K562 (cell line): Measurements from ENCODE around the gene SERTAD3. TPM values are rescaled to one million over a fixed set of nuclear protein-coding genes. Genes with fewer than 3 reads are reported as not detected.

Experiments used
- ELF4 ChIP-seq: fragments of 450-650 bp; formaldehyde crosslinking; IDR thresholded peaks from 2 replicates; pipeline ENCODE4 v1.4.0; 2022; ENCODE audit warnings: missing genetic modification characterization
- EP400 ChIP-seq: fragments of 450-650 bp; IDR thresholded peaks from 2 replicates; pipeline ENCODE4 v1.6.1; 2017; ENCODE audit warnings: antibody characterized with exemption, mild to moderate bottlenecking, moderate library complexity
- ETV5 ChIP-seq: sonication (generic); formaldehyde crosslinking; IDR thresholded peaks from 2 replicates; pipeline ENCODE4 v1.4.0; 2020; ENCODE audit warnings: low read depth, mild to moderate bottlenecking, missing genetic modification reagents
- FOS ChIP-seq: IDR thresholded peaks from 3 replicates; pipeline ENCODE4 v1.6.1; 2011; ENCODE audit not compliant: insufficient read length; ENCODE audit errors: extremely low read depth
- HNRNPUL1 ChIP-seq: fragments of 200-400 bp; formaldehyde crosslinking; IDR thresholded peaks from 2 replicates; pipeline ENCODE4 v1.6.1; 2017; ENCODE audit warnings: low read length
- MYC ChIP-seq, 2 experiments: fragments of 250-450 bp in 1 of 2; sonication (Bioruptor Pico) in 1 of 2; IDR thresholded peaks; 2 replicates each; pipeline versions ENCODE4 v1.5.1 to v1.6.1; 2012 to 2021; ENCODE audit warnings: low read depth in 2 of 2, borderline replicate concordance in 1 of 2, improper control_type of control experiment in 1 of 2, low read length in 1 of 2, mild to moderate bottlenecking in 1 of 2, moderate library complexity in 1 of 2
- NEUROD1 ChIP-seq: fragments of 150-350 bp; IDR thresholded peaks from 2 replicates; pipeline ENCODE4 v1.6.1; 2014; ENCODE audit warnings: borderline replicate concordance, low read length, low read depth; ENCODE audit not compliant: partially characterized antibody
- NRF1 ChIP-seq, 2 experiments: fragments of 450-650 bp; IDR thresholded peaks in 1 of 2; conservative IDR thresholded peaks in 1 of 2; 2 replicates each; pipeline ENCODE4 v1.6.1; 2014; ENCODE audit warnings: mild to moderate bottlenecking in 2 of 2
- PCBP1 ChIP-seq: fragments of 200-400 bp; formaldehyde crosslinking; IDR thresholded peaks from 2 replicates; pipeline ENCODE4 v1.6.1; 2018; ENCODE audit warnings: mild to moderate bottlenecking, low read depth, low read length; ENCODE audit not compliant: poor library complexity, severe bottlenecking
- ZBTB8A ChIP-seq: fragments of 450-650 bp; IDR thresholded peaks from 2 replicates; pipeline ENCODE4 v1.6.1; 2018; ENCODE audit warnings: mild to moderate bottlenecking, moderate library complexity; ENCODE audit not compliant: partially characterized antibody
- ZKSCAN1 ChIP-seq: fragments of 150-350 bp; IDR thresholded peaks from 2 replicates; pipeline ENCODE4 v1.6.1; 2016; ENCODE audit warnings: low read depth, low read length
- ZNF174 ChIP-seq: fragments of 250-450 bp; sonication (Bioruptor Pico); IDR thresholded peaks from 2 replicates; pipeline ENCODE4 v1.4.0; 2020; ENCODE audit warnings: mild to moderate bottlenecking
- polyA plus RNA-seq, 8 experiments: library from polyadenylated mRNA; depleted of rRNA in 4 of 8; stranded (reverse) in 5 of 8; unstranded in 3 of 8; fragments of >200 nt; fragmentation: Nextera tagmentation in 2 of 8; fragmentation: Illumina TruSeq in 1 of 8; extraction: Ambion mirVana in 2 of 8; extraction: Trizol in 1 of 8; gene quantifications; 2 replicates each; pipeline versions ENCODE4 v1.2.1 to v1.2.3, GENCODE V29; 2011 to 2014; ENCODE audit warnings: inconsistent platforms in 1 of 8, missing spikeins in 1 of 8
- total RNA-seq, 7 experiments: library from RNA; depleted of rRNA in 6 of 7; stranded (reverse); fragments of >200 nt in 6 of 7; fragmentation: Illumina TruSeq in 2 of 7; extraction: Trizol in 2 of 7; gene quantifications; 2 replicates each; pipeline versions ENCODE4 v1.2.1 to v1.2.3, GENCODE V29; 2011 to 2021; ENCODE audit warnings: low replicate concordance in 1 of 7
- TF ChIP-seq, protein P1 (sequence below), 2 experiments: fragments of 450-650 bp in 1 of 2; sonication (generic) in 1 of 2; formaldehyde crosslinking in 1 of 2; IDR thresholded peaks in 1 of 2; conservative IDR thresholded peaks in 1 of 2; 2 replicates each; pipeline versions ENCODE4 v1.6.1 to v1.8.1; 2016 to 2023; ENCODE audit warnings: mild to moderate bottlenecking in 2 of 2, moderate library complexity in 2 of 2, inconsistent platforms in 1 of 2, missing genetic modification reagents in 1 of 2
- TF ChIP-seq, protein P2 (sequence below): fragments of 450-650 bp; IDR thresholded peaks from 2 replicates; pipeline ENCODE4 v1.6.1; 2016; ENCODE audit warnings: low read depth, mild to moderate bottlenecking, moderate library complexity
- TF ChIP-seq, protein P3 (sequence below): fragments of 450-650 bp; IDR thresholded peaks from 2 replicates; pipeline ENCODE4 v1.6.1; 2016; ENCODE audit warnings: missing biosample characterization, missing genetic modification characterization
- TF ChIP-seq, protein P4 (sequence below): fragments of 450-650 bp; IDR thresholded peaks from 2 replicates; pipeline ENCODE4 v1.6.1; 2016; ENCODE audit warnings: mild to moderate bottlenecking
- TF ChIP-seq, protein P5 (sequence below): fragments of 200-400 bp; formaldehyde crosslinking; IDR thresholded peaks from 2 replicates; pipeline ENCODE4 v1.6.1; 2017; ENCODE audit warnings: mild to moderate bottlenecking, low read depth, low read length, moderate library complexity

Gene SERTAD3
- total and polyA plus RNA-seq, 9 of the 15 experiments (the other 6 are each of a cell fraction or from before 2014, with no cell fraction given), result 5.4 to 28.9 (median 17.5) TPM

DNA sequence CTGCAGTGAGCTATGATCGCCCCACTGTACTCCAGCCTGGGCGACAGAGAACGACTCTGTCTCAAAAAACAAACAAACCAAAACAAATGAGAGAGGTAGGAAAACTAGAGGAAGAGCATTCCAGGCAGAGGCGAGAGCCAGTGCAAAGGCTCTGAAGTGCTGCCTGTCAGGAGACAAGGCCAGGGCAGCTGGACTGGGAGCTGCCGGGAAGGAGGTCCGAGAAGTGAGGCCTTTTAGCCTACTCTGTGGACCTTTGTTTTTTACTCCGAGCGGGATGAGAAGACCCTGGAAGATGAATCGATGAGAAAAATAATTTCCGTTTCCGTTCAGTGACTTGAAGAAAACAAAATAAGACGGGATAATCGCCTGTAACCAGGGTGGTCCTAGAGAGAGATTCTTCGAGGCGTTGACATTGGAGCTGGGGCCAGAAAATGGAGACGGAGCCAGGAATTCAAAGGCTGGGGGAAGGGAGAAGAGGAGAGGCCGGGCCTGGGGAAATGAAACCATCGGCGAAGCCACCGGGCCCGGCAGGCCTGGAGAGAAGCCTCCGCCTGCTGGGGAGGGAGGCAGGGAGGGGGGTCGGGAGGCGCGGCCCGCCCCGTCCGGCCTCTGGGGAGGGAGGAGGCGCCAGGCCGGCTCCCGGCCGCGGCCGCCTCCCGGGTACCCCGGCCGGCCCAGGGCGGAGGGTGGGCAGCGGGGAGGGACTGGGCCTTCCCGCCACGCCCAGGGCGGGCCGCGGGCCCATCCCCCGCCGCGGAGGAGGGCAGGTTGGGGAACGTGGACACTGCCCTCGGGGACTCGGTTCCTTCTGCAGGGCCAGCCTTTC lies 10.5 kb downstream of the SERTAD3 start (continued):
- TF ChIP-seq, protein P1, sequence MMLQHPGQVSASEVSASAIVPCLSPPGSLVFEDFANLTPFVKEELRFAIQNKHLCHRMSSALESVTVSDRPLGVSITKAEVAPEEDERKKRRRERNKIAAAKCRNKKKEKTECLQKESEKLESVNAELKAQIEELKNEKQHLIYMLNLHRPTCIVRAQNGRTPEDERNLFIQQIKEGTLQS (IDR thresholded peaks at IDR 0.05), result no peak
- TF ChIP-seq, protein P1 (CRISPR knock-in tag; conservative IDR thresholded peaks at IDR 0.05), result no peak
- TF ChIP-seq MYC (IDR thresholded peaks at IDR 0.05; ENCODE audit: low read depth, low read length) (peak; percentile 79), MYC (CRISPR knock-in tag; IDR thresholded peaks at IDR 0.05; ENCODE audit: borderline replicate concordance, low read depth) (no peak), ZBTB8A (no peak), ZNF174 (no peak), PCBP1 (no peak), ELF4 (CRISPR knock-in tag) (0 out of 2 replicates have a peak, but pooled peaks have one; percentile 24), HNRNPUL1 (no peak), FOS (no peak), ZKSCAN1 (peak; percentile 42; the same call in 1 of the 2 replicates), NRF1 (conservative IDR thresholded peaks at IDR 0.05 in 1 of 2, IDR thresholded peaks at IDR 0.05 in 1 of 2) (peak in 1 of 2 experiments; percentile 18; a peak in 2 of 4 replicates), ETV5 (CRISPR knock-in tag) (0 out of 2 replicates have a peak, but pooled peaks have one; percentile 49), NEUROD1 (peak; percentile 36), EP400 (peak; percentile 13; the same call in 1 of the 2 replicates)
- TF ChIP-seq, protein P2, sequence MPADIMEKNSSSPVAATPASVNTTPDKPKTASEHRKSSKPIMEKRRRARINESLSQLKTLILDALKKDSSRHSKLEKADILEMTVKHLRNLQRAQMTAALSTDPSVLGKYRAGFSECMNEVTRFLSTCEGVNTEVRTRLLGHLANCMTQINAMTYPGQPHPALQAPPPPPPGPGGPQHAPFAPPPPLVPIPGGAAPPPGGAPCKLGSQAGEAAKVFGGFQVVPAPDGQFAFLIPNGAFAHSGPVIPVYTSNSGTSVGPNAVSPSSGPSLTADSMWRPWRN, result no peak
- TF ChIP-seq, protein P3, sequence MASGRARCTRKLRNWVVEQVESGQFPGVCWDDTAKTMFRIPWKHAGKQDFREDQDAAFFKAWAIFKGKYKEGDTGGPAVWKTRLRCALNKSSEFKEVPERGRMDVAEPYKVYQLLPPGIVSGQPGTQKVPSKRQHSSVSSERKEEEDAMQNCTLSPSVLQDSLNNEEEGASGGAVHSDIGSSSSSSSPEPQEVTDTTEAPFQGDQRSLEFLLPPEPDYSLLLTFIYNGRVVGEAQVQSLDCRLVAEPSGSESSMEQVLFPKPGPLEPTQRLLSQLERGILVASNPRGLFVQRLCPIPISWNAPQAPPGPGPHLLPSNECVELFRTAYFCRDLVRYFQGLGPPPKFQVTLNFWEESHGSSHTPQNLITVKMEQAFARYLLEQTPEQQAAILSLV (tag), result 0 out of 2 replicates have a peak, but pooled peaks have one; percentile 11
- TF ChIP-seq, protein P4, sequence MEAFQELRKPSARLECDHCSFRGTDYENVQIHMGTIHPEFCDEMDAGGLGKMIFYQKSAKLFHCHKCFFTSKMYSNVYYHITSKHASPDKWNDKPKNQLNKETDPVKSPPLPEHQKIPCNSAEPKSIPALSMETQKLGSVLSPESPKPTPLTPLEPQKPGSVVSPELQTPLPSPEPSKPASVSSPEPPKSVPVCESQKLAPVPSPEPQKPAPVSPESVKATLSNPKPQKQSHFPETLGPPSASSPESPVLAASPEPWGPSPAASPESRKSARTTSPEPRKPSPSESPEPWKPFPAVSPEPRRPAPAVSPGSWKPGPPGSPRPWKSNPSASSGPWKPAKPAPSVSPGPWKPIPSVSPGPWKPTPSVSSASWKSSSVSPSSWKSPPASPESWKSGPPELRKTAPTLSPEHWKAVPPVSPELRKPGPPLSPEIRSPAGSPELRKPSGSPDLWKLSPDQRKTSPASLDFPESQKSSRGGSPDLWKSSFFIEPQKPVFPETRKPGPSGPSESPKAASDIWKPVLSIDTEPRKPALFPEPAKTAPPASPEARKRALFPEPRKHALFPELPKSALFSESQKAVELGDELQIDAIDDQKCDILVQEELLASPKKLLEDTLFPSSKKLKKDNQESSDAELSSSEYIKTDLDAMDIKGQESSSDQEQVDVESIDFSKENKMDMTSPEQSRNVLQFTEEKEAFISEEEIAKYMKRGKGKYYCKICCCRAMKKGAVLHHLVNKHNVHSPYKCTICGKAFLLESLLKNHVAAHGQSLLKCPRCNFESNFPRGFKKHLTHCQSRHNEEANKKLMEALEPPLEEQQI, result no peak
- TF ChIP-seq, protein P5, sequence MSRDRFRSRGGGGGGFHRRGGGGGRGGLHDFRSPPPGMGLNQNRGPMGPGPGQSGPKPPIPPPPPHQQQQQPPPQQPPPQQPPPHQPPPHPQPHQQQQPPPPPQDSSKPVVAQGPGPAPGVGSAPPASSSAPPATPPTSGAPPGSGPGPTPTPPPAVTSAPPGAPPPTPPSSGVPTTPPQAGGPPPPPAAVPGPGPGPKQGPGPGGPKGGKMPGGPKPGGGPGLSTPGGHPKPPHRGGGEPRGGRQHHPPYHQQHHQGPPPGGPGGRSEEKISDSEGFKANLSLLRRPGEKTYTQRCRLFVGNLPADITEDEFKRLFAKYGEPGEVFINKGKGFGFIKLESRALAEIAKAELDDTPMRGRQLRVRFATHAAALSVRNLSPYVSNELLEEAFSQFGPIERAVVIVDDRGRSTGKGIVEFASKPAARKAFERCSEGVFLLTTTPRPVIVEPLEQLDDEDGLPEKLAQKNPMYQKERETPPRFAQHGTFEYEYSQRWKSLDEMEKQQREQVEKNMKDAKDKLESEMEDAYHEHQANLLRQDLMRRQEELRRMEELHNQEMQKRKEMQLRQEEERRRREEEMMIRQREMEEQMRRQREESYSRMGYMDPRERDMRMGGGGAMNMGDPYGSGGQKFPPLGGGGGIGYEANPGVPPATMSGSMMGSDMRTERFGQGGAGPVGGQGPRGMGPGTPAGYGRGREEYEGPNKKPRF, result no peak
